ENCODE measurements around the gene KIF16B. TPM values are rescaled to one million over a fixed set of nuclear protein-coding genes. Genes with fewer than 3 reads are reported as not detected.
"Not testable (repeated sequence)": the region's sequence is repeated elsewhere in the genome, so short reads cannot be mapped to it uniquely, and the experiment has no call there.

KIF16B gene
- total RNA-seq, 1 donor from 2014 or later: 7.0 TPM

GRCh38 chr20:16601047-16601446, 27.8 kb upstream of the KIF16B start:
- peaks cover 5% of the 10 kb centered on the region for H3K27me3 Mint-ChIP-seq (ENCODE audit: low read depth, unreplicated experiment)
- no peaks in the 10 kb centered on the region for H3K79me2 ChIP-seq (ENCODE audit: insufficient read depth, low read length)
- no peak overlapping the region for H3K4me3 Mint-ChIP-seq (ENCODE audit: unreplicated experiment)
- no peak overlapping the region for H3K4me3 ChIP-seq (ENCODE audit: insufficient read depth, low read depth, low read length)
- no peaks in the 10 kb centered on the region for H3K36me3 ChIP-seq (ENCODE audit: insufficient read depth, low read length)
- no peak overlapping the region for H3K27ac Mint-ChIP-seq (ENCODE audit: unreplicated experiment)
- no peak for TF ChIP-seq CTCF (IDR thresholded peaks at IDR 0.05; ENCODE audit: insufficient read depth, low read depth, low read length)
- TF ChIP-seq EZH2 (IDR thresholded peaks at IDR 0.05; ENCODE audit: insufficient read depth, low read length): no peak
- no peak overlapping the region for H3K9ac ChIP-seq (ENCODE audit: low read length)
- H3K4me1 Mint-ChIP-seq (ENCODE audit: low read depth, unreplicated experiment): no peaks in the 10 kb centered on the region
- H3K27ac ChIP-seq (ENCODE audit: low read depth, low read length): no peak overlapping the region
- no peaks in the 10 kb centered on the region for H3K27me3 ChIP-seq (ENCODE audit: insufficient read depth, low read length)
- H3K4me1 ChIP-seq (ENCODE audit: insufficient read depth, low read length): no peaks in the 10 kb centered on the region
- FAIRE-seq (no peak), DNase-seq (ENCODE audit: low read depth) (no peak)
- H3K9me3 Mint-ChIP-seq (ENCODE audit: unreplicated experiment): no peaks in the 10 kb centered on the region
- no peaks in the 10 kb centered on the region for H4K20me1 ChIP-seq (ENCODE audit: insufficient read depth, low read length)
- H3K4me2 ChIP-seq (ENCODE audit: low read length): no peak overlapping the region
- H2AFZ ChIP-seq (ENCODE audit: low read depth, low read length): no peak overlapping the region
- peaks cover 4% of the 10 kb centered on the region for H3K9me3 ChIP-seq (ENCODE audit: insufficient read depth, low read depth, low read length)
- H3K36me3 Mint-ChIP-seq (ENCODE audit: low read depth, unreplicated experiment): no peaks in the 10 kb centered on the region

GRCh38 chr20:16599257-16599656, 26.0 kb upstream of the KIF16B start:
- Histone ChIP-seq H4K20me1 (ENCODE audit: insufficient read depth, low read length) (no peaks in the 10 kb centered on the region), H3K27ac (ENCODE audit: low read depth, low read length) (no peak overlapping the region), H3K4me2 (ENCODE audit: low read length) (no peak overlapping the region), H3K9me3 (ENCODE audit: insufficient read depth, low read depth, low read length) (no peaks in the 10 kb centered on the region), H3K9ac (ENCODE audit: low read length) (no peak overlapping the region), H2AFZ (ENCODE audit: low read depth, low read length) (no peak overlapping the region), H3K4me1 (ENCODE audit: insufficient read depth, low read length) (no peaks in the 10 kb centered on the region), H3K4me3 (ENCODE audit: insufficient read depth, low read depth, low read length) (no peak overlapping the region), H3K36me3 (ENCODE audit: insufficient read depth, low read length) (no peaks in the 10 kb centered on the region), H3K27me3 (ENCODE audit: insufficient read depth, low read length) (no peaks in the 10 kb centered on the region), H3K79me2 (ENCODE audit: insufficient read depth, low read length) (no peaks in the 10 kb centered on the region)
- H3K4me3 Mint-ChIP-seq (ENCODE audit: unreplicated experiment): no peak overlapping the region
- TF ChIP-seq EZH2 (IDR thresholded peaks at IDR 0.05; ENCODE audit: insufficient read depth, low read length) (no peak), CTCF (IDR thresholded peaks at IDR 0.05; ENCODE audit: insufficient read depth, low read depth, low read length) (no peak)
- H3K9me3 Mint-ChIP-seq (ENCODE audit: unreplicated experiment): no peaks in the 10 kb centered on the region
- no peaks in the 10 kb centered on the region for H3K36me3 Mint-ChIP-seq (ENCODE audit: low read depth, unreplicated experiment)
- DNase-seq (ENCODE audit: low read depth) (no peak), FAIRE-seq (no peak)
- H3K4me1 Mint-ChIP-seq (ENCODE audit: low read depth, unreplicated experiment): no peaks in the 10 kb centered on the region
- peaks cover 5% of the 10 kb centered on the region for H3K27me3 Mint-ChIP-seq (ENCODE audit: low read depth, unreplicated experiment)
- no peak overlapping the region for H3K27ac Mint-ChIP-seq (ENCODE audit: unreplicated experiment)

GRCh38 chr20:16596991-16597390, 23.7 kb upstream of the KIF16B start:
- Histone ChIP-seq H3K9ac (ENCODE audit: low read length) (no peak overlapping the region), H3K79me2 (ENCODE audit: insufficient read depth, low read length) (no peaks in the 10 kb centered on the region), H3K36me3 (ENCODE audit: insufficient read depth, low read length) (no peaks in the 10 kb centered on the region), H3K4me2 (ENCODE audit: low read length) (no peak overlapping the region), H3K9me3 (ENCODE audit: insufficient read depth, low read depth, low read length) (no peaks in the 10 kb centered on the region), H3K27me3 (ENCODE audit: insufficient read depth, low read length) (no peaks in the 10 kb centered on the region), H2AFZ (ENCODE audit: low read depth, low read length) (no peak overlapping the region), H4K20me1 (ENCODE audit: insufficient read depth, low read length) (no peaks in the 10 kb centered on the region), H3K4me1 (ENCODE audit: insufficient read depth, low read length) (no peaks in the 10 kb centered on the region), H3K27ac (ENCODE audit: low read depth, low read length) (no peak overlapping the region), H3K4me3 (ENCODE audit: insufficient read depth, low read depth, low read length) (no peak overlapping the region)
- Mint-ChIP-seq H3K9me3 (ENCODE audit: unreplicated experiment) (no peaks in the 10 kb centered on the region), H3K4me1 (ENCODE audit: low read depth, unreplicated experiment) (no peaks in the 10 kb centered on the region), H3K27ac (ENCODE audit: unreplicated experiment) (no peak overlapping the region), H3K36me3 (ENCODE audit: low read depth, unreplicated experiment) (no peaks in the 10 kb centered on the region), H3K27me3 (ENCODE audit: low read depth, unreplicated experiment) (peaks cover 5% of the 10 kb centered on the region), H3K4me3 (ENCODE audit: unreplicated experiment) (no peak overlapping the region)
- TF ChIP-seq CTCF (IDR thresholded peaks at IDR 0.05; ENCODE audit: insufficient read depth, low read depth, low read length) (no peak), EZH2 (IDR thresholded peaks at IDR 0.05; ENCODE audit: insufficient read depth, low read length) (no peak)
- DNase-seq (ENCODE audit: low read depth) (no peak), FAIRE-seq (no peak)

- H3K36me3 ChIP-seq (ENCODE audit: insufficient read depth, low read length); H3K27ac Mint-ChIP-seq (ENCODE audit: unreplicated experiment); H4K20me1 ChIP-seq (ENCODE audit: insufficient read depth, low read length); H3K9me3 Mint-ChIP-seq (ENCODE audit: unreplicated experiment); H3K79me2 ChIP-seq (ENCODE audit: insufficient read depth, low read length); H3K4me3 ChIP-seq (ENCODE audit: insufficient read depth, low read depth, low read length); H3K36me3 Mint-ChIP-seq (ENCODE audit: low read depth, unreplicated experiment); FAIRE-seq; H3K4me1 Mint-ChIP-seq (ENCODE audit: low read depth, unreplicated experiment); H3K27ac ChIP-seq (ENCODE audit: low read depth, low read length); H3K4me1 ChIP-seq (ENCODE audit: insufficient read depth, low read length); H3K4me3 Mint-ChIP-seq (ENCODE audit: unreplicated experiment); H3K27me3 Mint-ChIP-seq (ENCODE audit: low read depth, unreplicated experiment); H3K27me3 ChIP-seq (ENCODE audit: insufficient read depth, low read length); H2AFZ ChIP-seq (ENCODE audit: low read depth, low read length); H3K4me2 ChIP-seq (ENCODE audit: low read length); H3K9me3 ChIP-seq (ENCODE audit: insufficient read depth, low read depth, low read length); H3K9ac ChIP-seq (ENCODE audit: low read length); DNase-seq (ENCODE audit: low read depth): not testable (repeated sequence)
Measured at GRCh38 chr20:16596404-16596803, 23.2 kb upstream of the KIF16B start.

All from astrocyte (in vitro differentiated cells and primary cell).